SU-DHL-6 (cell line): ENCODE data around the gene EVPL.

Experiments
- CTCF ChIP-seq: fragments of 200-600 bp; sonication (generic); IDR thresholded peaks from one replicate; pipeline ENCODE4 v1.5.1; 2017; ENCODE audit warnings: antibody characterized with exemption, mild to moderate bottlenecking, low read length, moderate library complexity; ENCODE audit not compliant: insufficient read depth, poor library complexity, severe bottlenecking
- EZH2phosphoT487 ChIP-seq: fragments of 200-600 bp; sonication (generic), shearing (Covaris generic); conservative IDR thresholded peaks from 2 replicates; pipeline ENCODE4 v1.6.1; 2018; ENCODE audit warnings: mild to moderate bottlenecking, antibody characterized with exemption, low read length, moderate library complexity, mixed read lengths

GRCh38 chr17:76039121-76039520, 12.0 kb upstream of the EVPL start:
- no peak for TF ChIP-seq CTCF
- TF ChIP-seq EZH2phosphoT487 = no peak
